ENCODE measurements around the gene SBF1.

The SBF1 gene

DNA sequence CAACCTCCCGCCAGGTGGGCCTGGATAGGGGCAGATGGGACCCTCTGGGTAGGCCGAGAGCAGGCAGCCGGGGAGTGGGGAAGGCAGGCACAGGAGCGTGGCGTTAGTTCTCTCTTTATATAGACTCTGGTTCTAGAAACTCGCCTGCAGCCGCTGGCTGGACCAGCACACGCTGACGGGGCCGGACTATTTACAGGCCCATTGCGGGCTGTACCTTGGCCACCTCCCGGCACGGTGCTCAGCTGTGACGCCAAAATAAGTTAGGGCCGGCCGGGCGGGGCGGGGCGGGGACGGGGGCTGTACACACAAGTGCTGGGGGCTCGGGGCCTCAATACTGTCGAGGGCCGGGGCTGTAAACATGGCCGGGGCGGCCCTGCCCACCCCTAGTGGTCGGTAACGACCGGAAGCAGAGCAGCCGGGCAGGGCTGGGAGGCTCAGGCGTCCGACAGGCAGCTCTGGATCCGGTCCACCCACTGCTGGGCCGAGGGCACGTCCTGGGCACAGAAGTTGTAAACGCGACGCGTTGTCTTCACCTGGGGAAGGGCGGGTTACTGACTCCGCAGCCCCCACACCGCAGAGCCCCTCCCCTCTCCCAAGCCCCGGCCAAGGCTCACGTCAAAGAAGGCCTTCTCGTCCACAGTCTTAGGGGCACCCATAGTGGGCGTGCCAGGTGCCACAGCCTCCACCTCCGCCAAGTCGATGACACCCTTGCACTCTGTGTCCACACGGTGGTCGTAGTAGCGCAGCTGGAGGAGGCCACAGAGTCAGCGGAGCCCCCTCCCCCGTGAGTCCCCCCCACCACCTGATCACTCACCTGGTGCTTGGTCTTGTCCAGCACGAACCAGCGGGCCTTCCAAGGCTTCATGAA, 27.9 kb downstream of the SBF1 start:
- TF ChIP-seq CTCF (IDR thresholded peaks at IDR 0.05; ENCODE audit: low read depth, low read length): no peak
- H3K4me3 ChIP-seq (ENCODE audit: low read depth, low read length): no peak overlapping the region

GRCh38 chr22:50445880-50446707, 28.7 kb downstream of the SBF1 start:
- no peak for TF ChIP-seq CTCF (IDR thresholded peaks at IDR 0.05; ENCODE audit: low read depth, low read length)
- H3K4me3 ChIP-seq (ENCODE audit: low read depth, low read length): no peak overlapping the region

DNA sequence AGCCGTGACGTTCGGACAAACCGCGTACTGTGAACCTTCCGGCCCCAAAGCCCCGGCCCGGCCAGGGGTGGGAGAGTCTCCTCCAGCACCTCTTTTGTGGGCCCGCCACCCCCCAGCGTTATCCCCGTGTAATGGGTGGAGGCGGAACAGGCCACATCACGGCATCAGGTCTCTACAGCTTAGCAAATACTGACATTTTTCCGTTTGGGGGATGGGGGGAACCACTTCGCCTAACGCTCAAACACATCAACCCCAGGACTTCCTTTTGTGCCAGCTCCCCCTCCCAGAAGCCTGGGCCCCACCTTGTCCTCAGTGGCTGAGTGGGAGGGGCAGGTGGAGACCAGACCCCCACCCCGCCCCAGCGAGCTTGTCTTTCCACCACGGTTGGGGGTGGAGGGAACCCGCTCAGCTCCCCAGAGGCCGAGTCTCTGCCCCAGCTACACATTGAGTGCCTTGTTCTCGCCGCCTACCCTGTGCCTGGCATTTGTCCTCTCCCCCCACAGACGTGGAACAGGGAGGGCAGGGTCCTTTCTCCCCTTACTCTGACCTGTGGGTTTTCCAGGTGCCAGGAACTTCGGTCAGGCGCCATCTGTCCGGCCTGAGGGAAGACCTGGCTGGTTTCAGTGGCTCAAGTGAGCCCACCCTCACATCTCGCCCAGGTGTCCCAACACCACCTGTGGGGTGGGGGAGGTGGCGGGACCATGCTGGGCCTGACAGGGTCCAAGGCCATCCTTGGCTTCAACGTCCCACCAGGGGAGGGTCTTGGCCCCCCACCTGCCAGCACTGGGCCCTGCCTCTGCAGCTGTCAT, 29.6 kb downstream of the SBF1 start:
- H3K4me3 ChIP-seq (ENCODE audit: low read depth, low read length): no peak overlapping the region
- TF ChIP-seq CTCF (IDR thresholded peaks at IDR 0.05; ENCODE audit: low read depth, low read length): no peak

GRCh38 chr22:50444663-50445062, 30.2 kb downstream of the SBF1 start:
- no peak overlapping the region for H3K4me3 ChIP-seq (ENCODE audit: low read depth, low read length)
- TF ChIP-seq CTCF (IDR thresholded peaks at IDR 0.05; ENCODE audit: low read depth, low read length): no peak

DNA sequence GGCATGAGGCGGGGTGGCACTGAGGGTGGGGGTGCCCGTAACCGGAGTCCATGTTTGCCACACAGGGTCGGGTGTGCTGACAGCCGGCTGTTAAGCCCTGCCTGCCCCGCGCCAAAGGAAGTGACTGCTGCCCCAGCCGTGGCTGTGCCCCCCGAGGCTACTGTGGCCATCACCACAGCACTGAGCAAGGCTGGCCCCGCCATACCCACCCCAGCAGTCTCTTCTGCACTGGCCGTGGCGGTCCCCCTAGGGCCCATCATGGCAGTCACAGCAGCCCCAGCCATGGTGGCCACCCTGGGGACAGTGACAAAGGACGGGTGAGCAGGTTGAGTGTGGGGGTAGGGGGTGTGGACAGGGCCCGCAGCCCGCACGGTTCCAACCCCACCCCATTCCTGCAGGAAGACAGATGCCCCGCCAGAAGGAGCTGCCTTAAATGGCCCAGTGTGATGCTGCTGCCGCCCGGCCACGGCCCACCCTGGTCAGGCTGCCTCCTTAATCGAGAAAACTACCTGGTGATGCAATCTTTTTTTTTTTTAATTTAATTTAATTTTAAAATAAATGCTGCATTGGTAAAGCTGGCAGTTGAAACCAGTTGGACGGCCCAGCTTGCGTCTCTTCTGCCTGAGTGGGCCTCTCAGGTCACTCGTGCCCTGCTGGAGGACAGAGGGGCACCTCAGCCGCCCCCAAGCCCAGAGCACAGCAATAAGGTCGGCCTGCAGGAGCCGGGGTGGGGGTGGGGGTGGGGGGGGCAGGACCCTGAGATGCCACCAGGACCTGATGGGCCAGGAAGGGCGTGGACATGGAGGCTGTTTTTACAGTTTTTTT, 30.8 kb downstream of the SBF1 start:
- no peak for TF ChIP-seq CTCF (IDR thresholded peaks at IDR 0.05; ENCODE audit: low read depth, low read length)
- no peak overlapping the region for H3K4me3 ChIP-seq (ENCODE audit: low read depth, low read length)

- H3K4me3 ChIP-seq (ENCODE audit: low read depth, low read length): no peak overlapping the region
- TF ChIP-seq CTCF (IDR thresholded peaks at IDR 0.05; ENCODE audit: low read depth, low read length): no peak
These were observed 31.6 kb downstream of the SBF1 start for GRCh38 chr22:50443197-50443596.

Data from WI38 (cell line).